Measurements from ENCODE around the gene CACNA1C.

GRCh38 chr12:2481951-2482350 lies 429.2 kb downstream of the CACNA1C start:
- TF ChIP-seq POLR2A (IDR thresholded peaks at IDR 0.05; ENCODE audit: low read depth, low read length) (no peak), POLR2AphosphoS5 (IDR thresholded peaks at IDR 0.05; ENCODE audit: low read depth, low read length) (no peak), SPI1 (IDR thresholded peaks at IDR 0.05; ENCODE audit: low read depth, low read length) (no peak), PAX5 (IDR thresholded peaks at IDR 0.05; ENCODE audit: insufficient read depth, low read length, severe bottlenecking) (no peak), TAF1 (IDR thresholded peaks at IDR 0.05; ENCODE audit: low read depth, low read length) (no peak)

Measured in GM12891 (cell line).